ENCODE results near the gene GDAP1L1. TPM values are rescaled to one million over a fixed set of nuclear protein-coding genes. Genes with fewer than 3 reads are reported as not detected.
"Not testable (repeated sequence)": the region's sequence is repeated elsewhere in the genome, so short reads cannot be mapped to it uniquely, and the experiment has no call there.

The GDAP1L1 gene
- total and polyA plus RNA-seq, 8 donors, result 0.12 to 3.6 (median 0.40) TPM; not detected in 2

- ATAC-seq (no peak), DNase-seq (no peak), FAIRE-seq (no peak)
- TF ChIP-seq CTCF (IDR thresholded peaks at IDR 0.05), result no peak
- WGBS, 2 donors, result 80 to 82% methylated on average over 7 of the region's 7 CpGs
- Histone ChIP-seq H3K27ac (no peak overlapping the region), H3K36me3 (no peaks in the 10 kb centered on the region), H3K9me3 (no peaks in the 10 kb centered on the region), H3K4me3 (no peak overlapping the region), H3K4me1 (no peaks in the 10 kb centered on the region), H3K27me3 (no peaks in the 10 kb centered on the region)
- intact Hi-C loops (cut with DNase I), result no loop called here
Observed at GRCh38 chr20:44231193-44231592, 15.9 kb upstream of the GDAP1L1 start.

GRCh38 chr20:44231713-44232468 lies 15.2 kb upstream of the GDAP1L1 start:
- intact Hi-C loops (cut with DNase I), result no loop called here
- Histone ChIP-seq H3K27ac (no peak overlapping the region), H3K4me3 (no peak overlapping the region), H3K4me1 (no peaks in the 10 kb centered on the region), H3K9me3 (no peaks in the 10 kb centered on the region), H3K36me3 (no peaks in the 10 kb centered on the region), H3K27me3 (no peaks in the 10 kb centered on the region)
- no peak for FAIRE-seq
- ATAC-seq, result no peak
- TF ChIP-seq CTCF (IDR thresholded peaks at IDR 0.05), result no peak
- WGBS, 2 donors, result 83 to 89% methylated on average over 10 of the region's 10 CpGs
- DNase-seq, result no peak

- H3K4me1 ChIP-seq; H3K9me3 ChIP-seq; intact Hi-C loops (cut with DNase I); ATAC-seq; DNase-seq; H3K36me3 ChIP-seq; H3K27me3 ChIP-seq; H3K27ac ChIP-seq; FAIRE-seq; H3K4me3 ChIP-seq: not testable (repeated sequence)
- 95% methylated on average over 4 of the region's 4 CpGs for WGBS, 2 donors
Observed at GRCh38 chr20:44232469-44232856, 14.6 kb upstream of the GDAP1L1 start.

GRCh38 chr20:44233436-44234016 lies 13.6 kb upstream of the GDAP1L1 start:
- no peaks in the 10 kb centered on the region for H3K9me3 ChIP-seq
- DNase-seq (no peak), FAIRE-seq (no peak), ATAC-seq (no peak)
- WGBS, 2 donors, result 89 to 94% methylated on average over 6 of the region's 6 CpGs
- H3K27ac ChIP-seq, result no peak overlapping the region
- intact Hi-C loops (cut with DNase I), result no loop called here
- no peak overlapping the region for H3K4me3 ChIP-seq
- no peaks in the 10 kb centered on the region for H3K36me3 ChIP-seq
- H3K27me3 ChIP-seq, result no peaks in the 10 kb centered on the region
- no peaks in the 10 kb centered on the region for H3K4me1 ChIP-seq
- no peak for TF ChIP-seq CTCF (IDR thresholded peaks at IDR 0.05)

GRCh38 chr20:44234566-44235317 lies 12.4 kb upstream of the GDAP1L1 start:
- intact Hi-C loops (cut with DNase I), result no loop called here
- Histone ChIP-seq H3K27me3 (no peaks in the 10 kb centered on the region), H3K36me3 (no peaks in the 10 kb centered on the region), H3K4me3 (no peak overlapping the region), H3K27ac (no peak overlapping the region), H3K9me3 (no peaks in the 10 kb centered on the region), H3K4me1 (no peaks in the 10 kb centered on the region)
- FAIRE-seq (no peak), ATAC-seq (no peak), DNase-seq (no peak)
- 91 to 92% methylated on average over 14 of the region's 14 CpGs for WGBS, 2 donors
- no peak for TF ChIP-seq CTCF (IDR thresholded peaks at IDR 0.05)
